HepG2 (cell line): ENCODE data around the gene DCAF6. TPM values are rescaled to one million over a fixed set of nuclear protein-coding genes. Genes with fewer than 3 reads are reported as not detected.

Experiments used
- ATAC-seq: fragments of 200-7000 bp; cut with Tn5 transposase; 3 replicates; pipeline ENCODE4 v1.9.1; 2020; ENCODE audit warnings: mild to moderate bottlenecking, moderate library complexity
- BruUV-seq: library from RNA; stranded (reverse); fragments of 400-500 nt; replicated peaks from 2 replicates; lab custom pipeline; 2021; lab: Mats Ljungman, UMichigan
- CTCF ChIA-PET: fragments of 300-600 bp; formaldehyde crosslinking; extraction: SDS; loops from one replicate; lab custom pipeline; 2021; ENCODE audit warnings: low total read pairs, inconsistent platforms, low intra/inter-chr PET ratio; lab: Yijun Ruan, JAX
- POLR2A ChIA-PET: fragments of 350-600 bp; sonication (Branson Sonifier 250); formaldehyde crosslinking; loops from one replicate; lab custom pipeline; 2020; ENCODE audit warnings: antibody characterized with exemption, inconsistent platforms; lab: Yijun Ruan, JAX
- DNase-seq: peaks from one replicate; pipeline ENCODE4 v3.0.0-alpha.2; 2015; ENCODE audit warnings: low spot score
- FAIRE-seq: peaks from 3 replicates; lab custom pipeline; 2011; peaks lifted over from hg19 to GRCh38; lab: Jason Lieb, UNC
- H2AFZ ChIP-seq: one replicate; pipeline ENCODE4 v1.6.1; 2011; ENCODE audit warnings: low read length, inconsistent platforms
- H3K27ac ChIP-seq: fragments of 300-600 bp; 3 replicates; pipeline ENCODE4 v1.8.0; 2011; ENCODE audit warnings: mixed run types, mild to moderate bottlenecking, mixed read lengths, low read length, inconsistent platforms; ENCODE audit not compliant: insufficient read depth; ENCODE audit errors: extremely low read length
- H3K27me3 ChIP-seq, 2 experiments: fragments of 200-600 bp in 1 of 2; 2 replicates in 1 of 2; 3 replicates in 1 of 2; pipeline versions ENCODE4 v1.6.0 to v1.8.0; 2011; ENCODE audit warnings: low read length in 2 of 2, mild to moderate bottlenecking in 2 of 2, moderate library complexity in 2 of 2, inconsistent platforms in 1 of 2; ENCODE audit not compliant: insufficient read depth in 2 of 2, control insufficient read depth in 1 of 2
- H3K36me3 ChIP-seq, 2 experiments: fragments of 200-600 bp in 1 of 2; replicated peaks in 1 of 2; 2 replicates in 1 of 2; 3 replicates in 1 of 2; pipeline versions ENCODE4 v1.5.1 to v1.8.0; 2011; ENCODE audit warnings: low read length in 2 of 2, inconsistent platforms in 1 of 2; ENCODE audit not compliant: insufficient read depth in 2 of 2, control insufficient read depth in 1 of 2
- H3K4me1 ChIP-seq: 2 replicates; pipeline ENCODE4 v1.5.1; 2012; ENCODE audit warnings: low read length, inconsistent platforms; ENCODE audit not compliant: insufficient read depth
- H3K4me2 ChIP-seq: 2 replicates; pipeline ENCODE4 v1.6.0; 2011; ENCODE audit warnings: low read depth, low read length, inconsistent platforms
- H3K4me3 ChIP-seq, 3 experiments: fragments of 200-600 bp in 1 of 3; sonication (generic), shearing (Covaris generic) in 1 of 3; replicated peaks in 1 of 3; 2 replicates each; pipeline ENCODE4 v1.5.1; 2011 to 2016; ENCODE audit warnings: low read length in 3 of 3, inconsistent platforms in 2 of 3, low read depth in 2 of 3, mild to moderate bottlenecking in 2 of 3, control low read depth in 1 of 3, mixed read lengths in 1 of 3; ENCODE audit not compliant: insufficient read depth in 1 of 3
- H3K79me2 ChIP-seq: one replicate; pipeline ENCODE4 v1.6.1; 2011; ENCODE audit warnings: low read length, inconsistent platforms; ENCODE audit not compliant: insufficient read depth
- H3K9ac ChIP-seq: 2 replicates; pipeline ENCODE4 v1.6.0; 2011; ENCODE audit warnings: mild to moderate bottlenecking, low read depth, low read length, inconsistent platforms; ENCODE audit not compliant: insufficient read depth
- H3K9me3 ChIP-seq: 2 replicates; pipeline ENCODE4 v1.5.1; 2012; ENCODE audit warnings: mild to moderate bottlenecking, low read length
- H4K20me1 ChIP-seq: 2 replicates; pipeline ENCODE4 v1.6.0; 2011; ENCODE audit warnings: inconsistent platforms, mild to moderate bottlenecking, low read length, moderate library complexity; ENCODE audit not compliant: insufficient read depth
- ARNTL ChIP-seq: sonication (generic); formaldehyde crosslinking; IDR thresholded peaks from 2 replicates; pipeline ENCODE4 v1.4.0; 2020; ENCODE audit warnings: mild to moderate bottlenecking, missing genetic modification reagents
- DPF2 ChIP-seq: sonication (generic); formaldehyde crosslinking; IDR thresholded peaks from 2 replicates; pipeline ENCODE4 v1.4.0; 2020; ENCODE audit warnings: mild to moderate bottlenecking, low read depth, missing genetic modification reagents, borderline replicate concordance
- GMEB1 ChIP-seq: sonication (generic); formaldehyde crosslinking; IDR thresholded peaks from 2 replicates; pipeline ENCODE4 v1.5.1; 2020; ENCODE audit warnings: missing genetic modification reagents, mild to moderate bottlenecking, borderline replicate concordance
- HCFC1 ChIP-seq: fragments of 150-350 bp; IDR thresholded peaks from 2 replicates; pipeline ENCODE4 v1.6.1; 2014; ENCODE audit warnings: low read depth, low read length
- HMGXB4 ChIP-seq, 2 experiments: sonication (generic) in 1 of 2; formaldehyde crosslinking in 1 of 2; IDR thresholded peaks; 2 replicates each; pipeline versions ENCODE4 v1.4.0 to v1.6.1; 2018 to 2020; ENCODE audit warnings: missing genetic modification reagents in 2 of 2, borderline replicate concordance in 1 of 2, low read depth in 1 of 2, mild to moderate bottlenecking in 1 of 2, missing biosample characterization in 1 of 2
- MAZ ChIP-seq, 2 experiments: sonication (generic) in 1 of 2; formaldehyde crosslinking in 1 of 2; IDR thresholded peaks; 2 replicates each; pipeline versions ENCODE4 v1.5.0 to v1.6.1; 2012 to 2020; ENCODE audit warnings: low read depth in 2 of 2, mild to moderate bottlenecking in 2 of 2, borderline replicate concordance in 1 of 2, improper control_type of control experiment in 1 of 2, low read length in 1 of 2, missing genetic modification reagents in 1 of 2, moderate library complexity in 1 of 2
- MXD3 ChIP-seq: IDR thresholded peaks from 2 replicates; pipeline ENCODE4 v1.6.1; 2016; ENCODE audit warnings: mild to moderate bottlenecking, missing biosample characterization, missing genetic modification reagents
- RBAK ChIP-seq: sonication (generic); formaldehyde crosslinking; IDR thresholded peaks from 2 replicates; pipeline ENCODE4 v1.5.1; 2020; ENCODE audit warnings: mild to moderate bottlenecking, missing genetic modification reagents
- STAG1 ChIP-seq: sonication (generic); formaldehyde crosslinking; IDR thresholded peaks from 2 replicates; pipeline ENCODE4 v1.4.0; 2020; ENCODE audit warnings: missing genetic modification reagents
- ZNF292 ChIP-seq: sonication (generic); formaldehyde crosslinking; IDR thresholded peaks from 2 replicates; pipeline ENCODE4 v1.8.1; 2022; ENCODE audit warnings: mild to moderate bottlenecking, low read depth, missing genetic modification reagents, borderline replicate concordance
- ZNF468 ChIP-seq: sonication (generic); formaldehyde crosslinking; IDR thresholded peaks from 2 replicates; pipeline ENCODE4 v1.8.0; 2022; ENCODE audit warnings: mild to moderate bottlenecking, moderate library complexity, missing genetic modification reagents
- ZNF556 ChIP-seq: sonication (generic); formaldehyde crosslinking; IDR thresholded peaks from 2 replicates; pipeline ENCODE4 v1.4.0; 2020; ENCODE audit warnings: mild to moderate bottlenecking, missing genetic modification reagents, borderline replicate concordance
- ZNF598 ChIP-seq: sonication (generic); formaldehyde crosslinking; IDR thresholded peaks from 2 replicates; pipeline ENCODE4 v1.5.1; 2020; ENCODE audit warnings: mild to moderate bottlenecking, missing genetic modification reagents, borderline replicate concordance
- ZNF724P ChIP-seq: sonication (generic); formaldehyde crosslinking; IDR thresholded peaks from 2 replicates; pipeline ENCODE4 v1.8.0; 2022; ENCODE audit warnings: missing genetic modification reagents, borderline replicate concordance
- ZNF788 ChIP-seq: sonication (generic); formaldehyde crosslinking; IDR thresholded peaks from 2 replicates; pipeline ENCODE4 v1.5.0; 2020; ENCODE audit warnings: mild to moderate bottlenecking, missing genetic modification reagents, borderline replicate concordance
- ZSCAN21 ChIP-seq: sonication (generic); formaldehyde crosslinking; IDR thresholded peaks from 2 replicates; pipeline ENCODE4 v1.8.0; 2022; ENCODE audit warnings: mild to moderate bottlenecking, missing genetic modification reagents, moderate library complexity, borderline replicate concordance
- WGBS: methylation state at CpG from one replicate; pipeline ENCODE4 v1.1.6; 2017; ENCODE audit warnings: low lambda C conversion rate; 5-methylcytosine and 5-hydroxymethylcytosine counted together
- in situ Hi-C: cut with HindIII; loops from 2 replicates; pipeline ENCODE4 v1.10.0; 2017; ENCODE audit warnings: low pct_unique_long_range_greater_than_20kb; ENCODE audit not compliant: extremely low pct_ligation_motif_present
- intact Hi-C: fragments of 100-400 bp; cut with micrococcal nuclease; formaldehyde crosslinking; loops from one replicate; pipeline ENCODE4 v1.10.0; 2022; ENCODE audit not compliant: unreplicated experiment
- polyA plus RNA-seq, 8 experiments: library from polyadenylated mRNA; depleted of rRNA in 3 of 8; stranded (reverse) in 7 of 8; unstranded in 1 of 8; fragments of >200 nt; fragmentation: Illumina TruSeq in 4 of 8; extraction: Trizol in 4 of 8; gene quantifications; 2 replicates each; pipeline versions ENCODE4 v1.2.1 to v1.2.3, GENCODE V29; 2011 to 2016; ENCODE audit warnings: low read depth in 4 of 8, missing spikeins in 1 of 8, mixed read lengths in 1 of 8; ENCODE audit not compliant: insufficient read depth in 1 of 8
- total RNA-seq, 5 experiments: library from RNA; depleted of rRNA; stranded (reverse); fragments of >200 nt; fragmentation: Illumina TruSeq; extraction: Trizol; gene quantifications; 2 replicates each; pipeline ENCODE4 v1.2.3, GENCODE V29; 2016; ENCODE audit warnings: low read depth in 1 of 5

DCAF6 gene
- total and polyA plus RNA-seq, 2 of the 13 experiments (the other 11 are each of a cell fraction or from before 2014, with no cell fraction given): 24.7 to 33.7 TPM

- TF ChIP-seq MAZ (IDR thresholded peaks at IDR 0.05; ENCODE audit: borderline replicate concordance, low read depth, low read length): no peak
- TF ChIP-seq MAZ (CRISPR knock-in tag; IDR thresholded peaks at IDR 0.05; ENCODE audit: low read depth): no peak
- TF ChIP-seq ZNF468 (CRISPR knock-in tag): no peak
- no peak for TF ChIP-seq RBAK (CRISPR knock-in tag)
- no peak for TF ChIP-seq ZNF788 (CRISPR knock-in tag)
Observed at GRCh38 chr1:168081373-168082007, 145.0 kb downstream of the DCAF6 start (continued).

GRCh38 chr1:168082008-168082876 is 145.8 kb downstream of the DCAF6 start:
- no peak overlapping the region for H2AFZ ChIP-seq
- POLR2A ChIA-PET: no interaction called here
- BruUV-seq: no TSS peak
- TF ChIP-seq HMGXB4 (CRISPR knock-in tag; IDR thresholded peaks at IDR 0.05; ENCODE audit: borderline replicate concordance in 1 of 2, low read depth in 1 of 2) (0 out of 4 replicates have a peak, but pooled peaks of 1 of the 2 experiments have one; percentile 20), DPF2 (CRISPR knock-in tag) (no peak), HCFC1 (no peak), STAG1 (peak; percentile 85), ZNF556 (CRISPR knock-in tag) (peak; percentile 44; the same call in 1 of the 2 replicates), MXD3 (CRISPR knock-in tag) (no peak), ZNF598 (CRISPR knock-in tag) (peak; percentile 58; the same call in 1 of the 2 replicates), ZNF724P (CRISPR knock-in tag) (no peak), ZSCAN21 (CRISPR knock-in tag) (no peak), GMEB1 (CRISPR knock-in tag) (no peak), ARNTL (CRISPR knock-in tag) (no peak), ZNF292 (CRISPR knock-in tag) (no peak)

More at GRCh38 chr1:168082008-168082876, 145.8 kb downstream of the DCAF6 start:
- WGBS: 47% methylated on average over 8 of the region's 8 CpGs
- in situ Hi-C loops (no loop called here), intact Hi-C loops (no loop called here)
- H3K79me2 ChIP-seq: no peaks in the 10 kb centered on the region
- H3K9ac ChIP-seq: no peak overlapping the region
- no peak overlapping the region for H3K27ac ChIP-seq
- H3K27me3 ChIP-seq: no peaks in the 10 kb centered on the region
- no peak overlapping the region for H3K4me2 ChIP-seq
- no peak overlapping the region for H3K4me3 ChIP-seq
- CTCF ChIA-PET: no interaction called here
- no peaks in the 10 kb centered on the region for H3K9me3 ChIP-seq
- FAIRE-seq (peak; percentile 81), DNase-seq (peak; percentile 57), ATAC-seq (peak; percentile 89)
- peaks cover 2 to 8% of the 10 kb centered on the region in 2 experiments; a peak in 4 of 5 replicates for H3K36me3 ChIP-seq
- no peaks in the 10 kb centered on the region for H4K20me1 ChIP-seq
- peaks cover 6% of the 10 kb centered on the region; the same call in 1 of the 2 replicates for H3K4me1 ChIP-seq
